H9 (cell line): ENCODE measurements around the gene MUC5AC. TPM values are rescaled to one million over a fixed set of nuclear protein-coding genes. Genes with fewer than 3 reads are reported as not detected.
"Not testable (repeated sequence)": the region's sequence is repeated elsewhere in the genome, so short reads cannot be mapped to it uniquely, and the experiment has no call there.

Experiments used
- DNase-seq: peaks from one replicate; pipeline ENCODE4 v3.0.0-alpha.2; 2017
- H2AFZ ChIP-seq: one replicate; pipeline ENCODE4 v1.6.1; 2013; ENCODE audit warnings: mild to moderate bottlenecking, low read length, control low read depth, moderate library complexity
- H2AK5ac ChIP-seq: 2 replicates; pipeline ENCODE4 v1.6.1; 2013; ENCODE audit warnings: low read length, control low read depth, mixed read lengths; ENCODE audit not compliant: insufficient read length
- H2BK120ac ChIP-seq: one replicate; pipeline ENCODE4 v1.6.1; 2013; ENCODE audit warnings: low read depth, mild to moderate bottlenecking, low read length, control low read depth, inconsistent platforms; ENCODE audit not compliant: poor library complexity, severe bottlenecking
- H2BK12ac ChIP-seq: 2 replicates; pipeline ENCODE4 v1.6.1; 2013; ENCODE audit warnings: low read length, control low read depth, mixed read lengths, low read depth; ENCODE audit not compliant: insufficient read length
- H2BK15ac ChIP-seq: 2 replicates; pipeline ENCODE4 v1.6.1; 2013; ENCODE audit warnings: low read depth, low read length, control low read depth
- H2BK20ac ChIP-seq: one replicate; pipeline ENCODE4 v1.6.1; 2013; ENCODE audit warnings: low read depth, mild to moderate bottlenecking, low read length, control low read depth, inconsistent platforms; ENCODE audit not compliant: poor library complexity, severe bottlenecking
- H2BK5ac ChIP-seq: 2 replicates; pipeline ENCODE4 v1.6.1; 2013; ENCODE audit warnings: low read length, control low read depth, mixed read lengths; ENCODE audit not compliant: insufficient read length
- H3K14ac ChIP-seq: 2 replicates; pipeline ENCODE4 v1.6.1; 2013; ENCODE audit warnings: low read length, control low read depth; ENCODE audit not compliant: insufficient read depth
- H3K18ac ChIP-seq: 2 replicates; pipeline ENCODE4 v1.6.1; 2013; ENCODE audit warnings: low read depth, mild to moderate bottlenecking, mixed read lengths, low read length, control low read depth; ENCODE audit not compliant: insufficient read length
- H3K23ac ChIP-seq: 2 replicates; pipeline ENCODE4 v1.6.1; 2013; ENCODE audit warnings: low read length, control low read depth, mixed read lengths, low read depth; ENCODE audit not compliant: insufficient read length
- H3K23me2 ChIP-seq: 2 replicates; pipeline ENCODE4 v1.6.1; 2013; ENCODE audit warnings: low read depth, mild to moderate bottlenecking, mixed read lengths, low read length, control low read depth; ENCODE audit not compliant: insufficient read length, poor library complexity, severe bottlenecking
- H3K27ac ChIP-seq: 2 replicates; pipeline ENCODE4 v1.5.1; 2013; ENCODE audit warnings: low read length, control low read depth, mixed read lengths, low read depth; ENCODE audit not compliant: insufficient read length
- H3K27me3 ChIP-seq: 2 replicates; pipeline ENCODE4 v1.6.1; 2013; ENCODE audit warnings: low read length, control low read depth, inconsistent platforms; ENCODE audit not compliant: insufficient read depth
- H3K4ac ChIP-seq: 2 replicates; pipeline ENCODE4 v1.6.1; 2013; ENCODE audit warnings: low read depth, mild to moderate bottlenecking, control low read depth, inconsistent platforms, low read length, moderate library complexity
- H3K4me1 ChIP-seq: 2 replicates; pipeline ENCODE4 v1.6.1; 2013; ENCODE audit warnings: low read length, control low read depth, inconsistent platforms; ENCODE audit not compliant: insufficient read depth
- H3K4me2 ChIP-seq: 2 replicates; pipeline ENCODE4 v1.6.1; 2013; ENCODE audit warnings: low read length, control low read depth, mixed read lengths; ENCODE audit not compliant: insufficient read length, insufficient read depth
- H3K56ac ChIP-seq: 2 replicates; pipeline ENCODE4 v1.6.1; 2013; ENCODE audit warnings: low read depth, mild to moderate bottlenecking, mixed read lengths, low read length, control low read depth; ENCODE audit not compliant: insufficient read length
- H3K79me1 ChIP-seq: 2 replicates; pipeline ENCODE4 v1.6.1; 2013; ENCODE audit warnings: low read depth, mild to moderate bottlenecking, moderate library complexity, low read length, control low read depth, inconsistent platforms; ENCODE audit not compliant: insufficient read depth, poor library complexity, severe bottlenecking
- H3K79me2 ChIP-seq: 2 replicates; pipeline ENCODE4 v1.6.1; 2013; ENCODE audit warnings: low read length, control low read depth, inconsistent platforms; ENCODE audit not compliant: insufficient read depth
- H3K9ac ChIP-seq: 2 replicates; pipeline ENCODE4 v1.6.1; 2013; ENCODE audit warnings: low read length, control low read depth, mixed read lengths; ENCODE audit not compliant: insufficient read length; ENCODE audit errors: extremely low read depth
- H3K9me3 ChIP-seq: one replicate; pipeline ENCODE4 v1.6.1; 2013; ENCODE audit warnings: low read depth, low read length, inconsistent platforms; ENCODE audit not compliant: control insufficient read depth
- H3T11ph ChIP-seq: one replicate; pipeline ENCODE4 v1.6.1; 2013; ENCODE audit warnings: mild to moderate bottlenecking, low read length, control low read depth, inconsistent platforms
- H4K20me1 ChIP-seq: one replicate; pipeline ENCODE4 v1.6.1; 2013; ENCODE audit not compliant: control insufficient read depth, insufficient read length, insufficient read depth
- H4K5ac ChIP-seq: 2 replicates; pipeline ENCODE4 v1.6.1; 2013; ENCODE audit warnings: low read depth, mild to moderate bottlenecking, mixed read lengths, low read length, control low read depth; ENCODE audit not compliant: insufficient read length
- H4K8ac ChIP-seq: replicated peaks from 2 replicates; pipeline ENCODE4 v1.6.1; 2013; ENCODE audit warnings: low read length, control low read depth, mixed read lengths, low read depth; ENCODE audit not compliant: insufficient read length
- H4K91ac ChIP-seq: 2 replicates; pipeline ENCODE4 v1.6.1; 2013; ENCODE audit warnings: low read depth, mild to moderate bottlenecking, moderate library complexity, mixed read lengths, low read length, control low read depth; ENCODE audit not compliant: insufficient read length
- H3K27ac Mint-ChIP-seq, 3 experiments: 2 replicates in 2 of 3; 3 replicates in 1 of 3; pipeline ENCODE4 v1.8.0; 2020 to 2021; ENCODE audit warnings: mixed read lengths in 3 of 3, mild to moderate bottlenecking in 1 of 3, moderate library complexity in 1 of 3
- H3K27me3 Mint-ChIP-seq: 2 replicates; pipeline ENCODE4 v1.8.0; 2021; ENCODE audit warnings: low read depth, mild to moderate bottlenecking, moderate library complexity, mixed read lengths
- H3K36me3 Mint-ChIP-seq, 3 experiments: 2 replicates in 2 of 3; 3 replicates in 1 of 3; pipeline ENCODE4 v1.8.0; 2020 to 2021; ENCODE audit warnings: low read depth in 3 of 3, mixed read lengths in 3 of 3; ENCODE audit not compliant: insufficient read depth in 1 of 3
- H3K4me1 Mint-ChIP-seq, 2 experiments: 2 replicates each; pipeline ENCODE4 v1.8.0; 2020; ENCODE audit warnings: mixed read lengths in 2 of 2
- H3K4me3 Mint-ChIP-seq, 2 experiments: 2 replicates in 1 of 2; 3 replicates in 1 of 2; pipeline ENCODE4 v1.8.0; 2020 to 2021; ENCODE audit warnings: mild to moderate bottlenecking in 2 of 2, mixed read lengths in 2 of 2, moderate library complexity in 1 of 2
- H3K9me3 Mint-ChIP-seq, 2 experiments: 2 replicates in 1 of 2; 3 replicates in 1 of 2; pipeline ENCODE4 v1.8.0; 2020; ENCODE audit warnings: mild to moderate bottlenecking in 2 of 2, mixed read lengths in 2 of 2, moderate library complexity in 1 of 2
- WGBS: extraction: QIAGEN DNeasy Blood & Tissue Kit; methylation state at CpG from one replicate; pipeline ENCODE4 v1.1.7; 2013; ENCODE audit warnings: missing lambda C conversion rate, low lambda C conversion rate, mixed read lengths; ENCODE audit not compliant: insufficient read length; ENCODE audit errors: extremely low coverage; 5-methylcytosine and 5-hydroxymethylcytosine counted together
- total RNA-seq: library from RNA; stranded (reverse); gene quantifications from 2 replicates; pipeline ENCODE4 v1.2.1, GENCODE V29; 2021

Gene MUC5AC
- total RNA-seq, 1 experiment from 2014 or later: not detected

GRCh38 chr11:1250411-1250810 lies 92.7 kb downstream of the MUC5AC start:
- not testable (repeated sequence) for H2AFZ ChIP-seq, H4K8ac ChIP-seq, H3K23ac ChIP-seq, H3K56ac ChIP-seq, DNase-seq, H3K23me2 ChIP-seq, H2BK12ac ChIP-seq, H3K4me1 ChIP-seq, H4K20me1 ChIP-seq, H3K18ac ChIP-seq, H4K91ac ChIP-seq, H3K9ac ChIP-seq, H3K4ac ChIP-seq, H3K4me1 Mint-ChIP-seq, H2BK5ac ChIP-seq, H3T11ph ChIP-seq, H3K14ac ChIP-seq, H3K27ac ChIP-seq, H3K9me3 ChIP-seq, H3K27me3 ChIP-seq, H3K27ac Mint-ChIP-seq, H3K79me2 ChIP-seq, H4K5ac ChIP-seq, H2AK5ac ChIP-seq, H3K4me3 Mint-ChIP-seq, H2BK120ac ChIP-seq, H2BK20ac ChIP-seq, H2BK15ac ChIP-seq, H3K4me2 ChIP-seq, H3K79me1 ChIP-seq
- H3K36me3 Mint-ChIP-seq: peaks cover 15 to 23% (median 17%) of the 10 kb centered on the region in 3 experiments; a peak in 6 of 7 replicates
- H3K9me3 Mint-ChIP-seq: peaks cover 56 to 58% of the 10 kb centered on the region in 2 experiments
- WGBS: no CpG with 5 or more reads among the region's 12 CpGs
- peaks cover 17% of the 10 kb centered on the region for H3K27me3 Mint-ChIP-seq

Other genes starting within 250 kb of the MUC5AC start
- 87.2 and 89.4 TPM in 2 replicates for gene CHID1, start 247.1 kb upstream of the MUC5AC start, total RNA-seq
- gene AP2A2, start 232.1 kb upstream of the MUC5AC start, total RNA-seq: 51.7 and 53.7 TPM in 2 replicates
- gene MUC6, start 121.2 kb upstream of the MUC5AC start, total RNA-seq: not detected in 2 replicates
- not detected in 2 replicates for gene MUC2, start 83.1 kb upstream of the MUC5AC start, total RNA-seq
- 0.02 TPM in 1 of 2 replicates, not detected in the other for gene MUC5B, start 65.1 kb downstream of the MUC5AC start, total RNA-seq
- gene TOLLIP, start 151.7 kb downstream of the MUC5AC start, total RNA-seq: 32.3 and 32.4 TPM in 2 replicates
- gene BRSK2, start 232.0 kb downstream of the MUC5AC start, total RNA-seq: 24.2 and 28.4 TPM in 2 replicates